Measurements from ENCODE around the gene ARHGEF10L.

The ARHGEF10L gene

DNA sequence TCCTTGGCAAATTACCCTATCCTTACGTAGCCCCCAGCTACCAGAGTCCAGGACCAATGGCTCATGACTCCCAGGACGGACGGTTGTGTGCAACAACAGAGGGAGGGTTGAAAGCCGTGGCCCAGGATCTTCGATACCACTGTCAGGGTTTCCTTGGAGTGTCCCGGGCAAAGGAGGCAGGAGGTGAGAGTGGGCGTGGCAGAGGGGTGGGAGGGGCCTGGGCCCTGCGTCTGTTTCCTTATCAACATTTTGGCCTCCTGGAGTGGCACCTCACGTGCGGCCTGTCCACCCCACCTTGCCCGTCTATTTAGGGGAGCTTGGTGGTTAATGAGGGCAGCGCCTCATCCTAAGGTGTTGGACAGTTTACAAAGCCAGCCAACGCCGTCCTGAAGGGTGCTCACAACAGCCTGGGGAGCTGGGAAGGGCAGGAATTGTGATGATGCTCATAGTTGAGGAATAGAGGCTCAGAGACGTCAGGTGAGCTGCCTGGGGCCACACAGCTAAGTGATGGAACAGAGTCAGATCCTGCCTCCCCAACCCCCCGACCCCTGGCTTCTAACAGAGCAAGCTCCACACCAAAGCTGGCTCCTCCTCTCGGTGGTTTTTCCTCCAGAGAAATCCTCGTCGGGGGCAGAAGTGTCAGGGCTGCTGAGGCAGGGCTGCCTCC, 17.4 kb upstream of the ARHGEF10L start:
- no peak for DNase-seq

DNA sequence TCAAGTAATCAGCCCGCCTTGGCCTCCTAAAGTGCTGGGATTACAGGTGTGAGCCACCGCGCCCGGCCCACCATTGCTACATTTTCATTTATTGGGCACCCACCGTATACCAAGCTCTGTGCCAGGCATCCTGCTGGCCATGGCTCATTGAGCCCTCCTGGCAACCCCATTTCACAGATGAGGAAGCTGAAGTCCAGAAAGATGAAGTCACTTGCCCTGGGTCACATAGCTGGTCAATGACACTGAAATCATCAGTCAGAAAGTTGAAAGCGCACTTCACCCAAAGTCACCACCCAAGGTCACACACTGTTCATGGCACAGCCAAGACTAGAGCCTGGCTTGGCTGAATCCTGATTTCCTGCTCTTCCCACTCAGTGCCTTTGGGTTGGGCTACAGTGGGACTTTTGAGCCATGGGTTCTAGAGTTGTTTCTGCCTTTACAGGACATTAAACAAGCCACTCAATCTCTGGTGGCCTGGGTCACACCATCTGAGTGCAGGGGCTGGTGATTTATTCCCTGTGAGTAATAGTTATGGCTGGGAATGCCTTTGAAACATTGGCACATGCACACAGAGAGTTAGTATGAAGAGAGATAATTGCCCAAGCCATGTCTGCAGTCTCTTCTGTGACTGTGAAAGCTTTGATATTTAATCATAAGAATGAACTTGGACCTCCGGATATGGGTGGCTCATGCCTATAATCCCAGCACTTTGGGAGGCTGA, 16.0 kb upstream of the ARHGEF10L start:
- no peak for DNase-seq

DNA sequence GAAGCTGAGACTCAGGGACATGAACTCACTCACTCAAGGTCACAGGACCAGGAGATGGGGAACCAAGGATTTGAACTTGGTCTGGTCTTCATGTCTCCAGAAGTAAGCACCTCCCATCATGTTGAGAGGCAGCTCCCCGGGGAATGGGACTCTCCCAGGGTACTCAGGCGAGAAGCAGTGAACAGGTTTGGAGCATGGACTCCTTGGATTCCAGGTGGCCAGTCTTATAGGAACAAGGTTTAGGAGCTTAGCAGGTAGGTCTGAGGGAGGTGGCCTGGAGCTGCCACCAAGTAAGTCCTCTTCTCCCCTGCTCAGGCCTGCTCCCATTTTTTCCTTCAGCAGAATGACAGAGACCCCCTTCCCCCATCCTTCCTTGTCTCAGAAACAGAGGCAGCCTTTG, 14.9 kb upstream of the ARHGEF10L start:
- no peak for DNase-seq

DNA sequence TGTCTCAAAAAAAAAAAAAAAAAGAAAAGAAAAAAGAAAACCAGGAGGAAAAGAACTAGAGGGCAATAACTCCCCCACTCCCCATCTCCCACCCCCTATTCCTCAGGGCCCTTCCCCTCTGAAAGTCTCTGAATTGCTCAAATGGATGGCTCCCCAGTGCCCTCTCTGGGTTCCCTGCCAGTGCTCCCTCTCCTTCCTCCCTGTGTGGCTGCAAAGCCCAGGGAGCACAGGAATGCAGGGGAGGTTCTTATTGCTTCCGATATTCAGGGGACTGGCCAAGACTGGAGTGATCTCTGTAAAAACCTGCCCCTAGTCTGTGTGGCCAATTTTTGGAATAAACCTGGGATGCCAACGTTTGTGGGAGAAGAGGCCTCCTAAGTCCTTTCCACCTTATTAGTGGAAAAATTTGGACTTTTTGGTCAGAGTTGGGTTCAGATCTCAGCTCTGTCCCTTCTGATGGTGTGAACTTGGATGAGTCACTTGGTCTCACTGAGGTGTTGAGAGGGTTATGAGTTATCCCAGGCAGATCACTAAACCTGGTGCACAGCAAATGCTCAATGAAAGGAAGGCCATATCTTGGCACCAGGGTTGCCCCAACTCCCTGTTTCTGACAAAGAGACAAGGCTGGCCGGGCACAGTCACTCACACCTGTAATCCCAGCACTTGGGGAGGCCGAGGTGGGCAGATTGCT, 13.4 kb upstream of the ARHGEF10L start:
- no peak for DNase-seq

DNA sequence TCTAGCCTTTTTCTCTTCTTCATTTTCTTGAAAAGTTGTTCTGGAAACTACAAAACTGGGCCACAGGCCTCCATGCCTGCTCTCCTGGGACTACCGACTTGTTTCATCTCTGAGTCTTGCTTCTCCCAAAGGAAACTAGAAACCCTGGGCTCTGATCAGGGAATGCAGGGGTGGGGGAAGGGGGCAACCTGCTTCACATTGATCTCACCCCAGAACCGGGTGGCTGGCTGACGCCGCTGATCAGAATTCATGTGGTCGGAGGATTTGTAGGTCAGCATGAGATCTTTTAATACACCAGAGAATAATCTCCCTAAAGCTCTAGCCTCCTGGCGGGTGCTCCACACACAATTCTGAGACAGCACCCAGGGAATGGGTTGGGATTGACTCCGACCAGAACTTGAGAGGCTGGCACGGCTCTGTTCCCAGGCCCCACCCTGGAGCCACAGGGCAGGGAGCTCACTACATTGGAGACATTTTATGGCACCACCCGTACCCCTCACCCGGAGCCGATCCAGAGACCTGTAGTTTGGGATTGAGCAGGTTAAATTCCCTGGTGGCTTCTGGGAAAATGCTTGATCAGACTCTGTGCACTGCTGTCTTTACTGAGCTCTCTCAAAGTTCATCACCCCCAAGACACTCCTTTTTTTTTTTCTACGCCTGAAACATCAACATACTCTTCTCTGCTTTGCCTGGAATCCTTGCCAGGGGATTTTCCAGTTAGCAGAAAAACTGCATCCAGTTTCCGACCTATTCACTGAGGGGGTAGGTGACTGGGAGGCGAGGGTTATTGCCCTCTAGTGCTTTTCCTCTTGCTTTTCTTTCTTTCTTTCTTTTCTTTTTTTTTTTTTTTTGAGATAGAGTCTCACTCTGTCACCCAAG, 12.2 kb upstream of the ARHGEF10L start:
- DNase-seq, result no peak

DNA sequence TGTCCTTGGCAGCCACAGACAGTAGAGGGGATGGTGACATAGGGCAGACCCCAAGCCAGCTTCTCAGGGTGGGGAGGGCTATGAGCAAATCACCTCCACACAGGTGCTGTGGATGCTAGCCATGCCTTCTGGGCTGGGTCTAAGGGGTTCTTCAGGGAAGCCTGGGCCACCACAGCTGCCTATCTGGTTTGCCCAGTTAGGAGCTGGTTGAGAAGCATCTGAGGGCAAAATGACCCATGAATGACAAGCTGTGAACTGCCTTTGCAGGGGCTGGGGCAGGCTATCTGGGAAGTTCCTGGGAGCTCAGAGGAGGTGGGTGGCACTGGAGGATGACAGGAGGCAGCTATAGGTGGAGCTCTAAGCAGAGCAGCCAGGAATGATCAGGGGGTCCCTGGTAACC, 10.1 kb upstream of the ARHGEF10L start:
- no peak for DNase-seq

DNA sequence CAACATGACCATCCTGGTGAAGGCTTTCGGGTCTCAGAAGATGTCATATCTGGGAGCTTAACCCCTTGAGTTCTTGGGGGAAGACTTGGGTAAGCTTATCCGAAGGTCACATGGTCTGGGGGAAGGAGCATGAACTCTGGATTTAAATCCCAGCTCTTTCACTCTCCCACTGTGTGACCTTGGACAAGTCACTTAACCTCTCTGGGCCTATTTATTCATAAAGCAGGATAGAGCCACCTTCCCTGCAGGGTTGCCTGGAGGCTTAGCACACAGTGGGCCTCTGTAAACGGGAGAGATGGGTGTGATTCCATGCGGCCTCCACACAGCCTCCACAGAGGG, 8.2 kb upstream of the ARHGEF10L start:
- DNase-seq, result no peak

DNA sequence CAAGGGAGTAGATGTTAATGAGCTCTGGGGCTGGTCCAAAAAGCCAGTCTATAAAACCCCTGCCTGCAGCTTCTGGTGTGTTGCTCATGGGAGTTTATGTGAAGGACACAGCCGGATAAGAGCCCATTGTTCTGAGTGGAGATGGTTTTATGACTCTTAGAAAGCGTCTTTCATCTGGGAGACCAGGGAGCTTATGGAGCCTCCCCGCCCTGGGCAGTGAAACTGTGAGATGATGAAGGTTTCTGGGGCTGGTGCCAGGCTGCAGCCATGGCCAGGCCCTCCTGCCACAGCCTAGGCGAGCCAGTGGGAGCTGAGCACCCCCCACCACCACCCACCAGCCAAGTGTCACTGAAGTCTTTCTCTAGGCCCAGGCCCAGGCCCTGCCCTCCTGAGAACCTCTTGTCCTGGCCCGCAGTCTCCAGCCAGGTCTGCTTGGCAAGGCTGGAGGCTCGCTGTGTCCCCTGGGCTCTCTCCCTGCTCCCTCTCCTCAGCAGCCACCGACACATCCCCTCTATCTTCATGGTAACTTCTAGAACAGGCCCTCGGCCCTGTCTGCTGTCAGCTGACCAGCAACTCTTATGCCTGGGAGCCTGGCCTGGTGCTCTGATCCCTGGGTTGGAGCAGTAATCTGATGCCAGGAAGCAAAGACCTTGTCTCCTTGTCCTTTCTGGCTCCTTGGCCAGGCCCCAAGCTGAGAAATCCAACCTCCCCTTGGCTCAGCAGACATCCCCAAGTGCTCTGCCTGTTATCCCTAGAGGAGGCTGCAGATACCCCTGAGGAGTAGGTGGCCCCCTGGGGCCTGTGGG, 7.6 kb upstream of the ARHGEF10L start:
- DNase-seq, result no peak

DNA sequence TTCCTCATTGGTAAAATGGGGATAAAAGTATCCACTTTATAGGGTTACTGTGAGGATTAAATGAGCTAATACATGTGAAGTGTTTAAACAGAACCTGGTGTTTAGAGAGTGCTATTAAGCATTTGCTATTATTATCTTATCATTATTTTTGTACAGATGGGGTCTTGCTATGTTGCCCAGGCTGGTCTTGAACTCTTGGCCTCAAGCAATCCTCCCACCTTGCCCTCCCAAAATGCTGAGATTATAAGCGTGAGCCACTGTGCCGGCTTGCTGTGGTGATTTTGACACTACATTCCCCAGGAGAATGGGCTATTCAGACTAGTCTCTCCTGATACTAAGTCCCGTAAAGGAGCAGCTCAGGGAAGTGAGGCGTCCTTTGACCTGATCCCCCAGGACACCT, 6.3 kb upstream of the ARHGEF10L start:
- no peak for DNase-seq

DNA sequence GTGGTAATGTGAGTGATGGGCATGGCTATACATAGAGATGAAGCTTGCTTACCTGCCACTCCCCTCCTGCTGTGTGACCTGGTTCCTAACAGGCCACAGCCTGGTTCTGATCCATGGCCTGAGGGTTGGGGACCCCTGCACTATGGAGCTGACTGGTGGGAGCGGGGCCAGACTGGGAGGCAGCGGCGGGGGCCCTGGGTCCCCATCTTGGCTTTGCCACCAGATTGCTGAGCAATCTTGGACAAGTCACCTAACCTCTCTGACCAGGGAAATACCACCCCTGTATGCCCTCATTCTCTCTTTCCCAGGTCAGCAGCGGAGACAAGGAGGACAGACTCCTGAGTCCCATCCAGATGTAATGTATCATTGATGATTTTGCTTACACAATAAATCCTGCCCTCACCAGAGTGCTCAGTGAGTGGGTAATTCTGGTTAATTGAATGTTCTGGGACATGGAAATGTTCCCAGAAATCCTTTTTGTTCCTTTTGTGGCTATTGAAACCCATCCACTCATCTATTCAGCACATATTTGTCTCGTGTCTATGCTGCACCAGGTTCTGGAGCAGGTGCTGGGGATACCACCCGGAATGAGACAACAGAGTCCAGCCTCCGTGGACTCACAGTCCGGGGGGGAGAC, 4.1 kb upstream of the ARHGEF10L start:
- no peak for DNase-seq

DNA sequence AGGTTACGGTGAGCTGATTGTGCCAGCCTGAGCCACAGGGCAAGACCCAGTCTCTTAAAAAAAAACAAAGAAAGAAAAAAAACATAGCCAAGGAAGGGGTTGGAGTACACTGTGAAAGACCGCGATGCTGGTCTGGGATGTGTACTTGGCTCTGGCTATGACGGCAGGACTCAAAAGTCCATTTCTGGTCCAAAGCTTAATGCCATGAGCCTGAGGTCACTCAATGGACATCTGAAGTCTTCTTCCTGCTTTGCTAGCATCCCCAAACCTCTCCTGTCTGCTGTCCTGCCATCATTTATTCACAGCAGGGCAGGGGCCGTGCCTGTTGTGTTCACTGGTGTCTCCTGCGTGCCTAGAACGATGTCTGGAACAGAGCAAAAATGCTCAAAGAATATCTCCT, 1.5 kb upstream of the ARHGEF10L start:
- no peak for DNase-seq

DNA sequence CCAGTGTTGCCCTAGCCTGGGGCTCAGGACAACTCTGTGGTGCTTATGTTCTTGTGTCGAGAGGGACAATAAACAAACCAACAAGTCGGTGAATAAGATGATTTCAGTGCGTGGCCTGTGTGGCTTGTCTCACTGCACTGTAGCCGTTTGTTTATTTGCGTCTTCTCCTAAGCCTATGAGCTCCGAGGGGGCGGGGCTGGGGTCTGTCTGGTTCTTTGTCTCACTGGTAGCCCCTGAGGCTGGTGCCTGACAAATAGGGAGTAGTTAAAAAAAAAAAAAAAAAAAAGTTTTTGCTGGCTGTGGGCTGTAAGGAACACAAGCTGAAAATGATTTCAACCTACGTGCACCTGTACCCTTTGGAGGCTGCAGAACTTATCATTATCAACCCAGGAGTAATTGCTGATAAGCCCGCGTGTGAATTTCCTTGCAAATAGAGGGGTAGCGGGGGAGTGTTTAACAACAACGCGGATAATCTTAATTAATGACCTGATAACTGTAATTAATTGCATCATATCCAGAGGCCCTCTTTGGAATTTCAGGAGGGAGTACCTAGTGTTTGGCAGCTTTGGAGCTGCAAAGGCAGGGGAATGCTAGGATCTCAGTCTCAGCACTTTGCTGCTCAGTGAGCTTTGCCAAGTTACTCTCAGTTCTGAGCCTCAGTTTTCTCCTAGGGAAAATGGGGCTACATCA, 925 bp upstream of the ARHGEF10L start:
- DNase-seq, result no peak

DNA sequence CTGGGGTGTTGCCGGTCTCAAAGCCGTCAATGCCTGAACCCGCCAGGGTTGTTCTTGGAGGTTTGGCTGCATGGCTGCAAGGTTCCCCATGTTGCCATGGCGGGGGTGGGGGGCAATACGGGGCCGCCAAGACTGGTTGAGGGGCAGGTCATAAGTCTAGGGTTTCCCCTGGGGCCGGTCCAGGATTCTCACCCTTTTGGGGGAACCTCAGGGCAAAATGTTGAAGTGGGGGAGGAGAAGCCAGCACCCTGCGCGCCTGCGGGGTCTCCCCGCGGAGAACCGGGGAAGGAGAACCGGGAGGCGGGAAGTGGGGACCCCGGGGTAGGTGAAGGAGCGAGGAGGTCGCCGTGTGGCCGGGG, 401 bp upstream of the ARHGEF10L start:
- DNase-seq, result no peak

DNA sequence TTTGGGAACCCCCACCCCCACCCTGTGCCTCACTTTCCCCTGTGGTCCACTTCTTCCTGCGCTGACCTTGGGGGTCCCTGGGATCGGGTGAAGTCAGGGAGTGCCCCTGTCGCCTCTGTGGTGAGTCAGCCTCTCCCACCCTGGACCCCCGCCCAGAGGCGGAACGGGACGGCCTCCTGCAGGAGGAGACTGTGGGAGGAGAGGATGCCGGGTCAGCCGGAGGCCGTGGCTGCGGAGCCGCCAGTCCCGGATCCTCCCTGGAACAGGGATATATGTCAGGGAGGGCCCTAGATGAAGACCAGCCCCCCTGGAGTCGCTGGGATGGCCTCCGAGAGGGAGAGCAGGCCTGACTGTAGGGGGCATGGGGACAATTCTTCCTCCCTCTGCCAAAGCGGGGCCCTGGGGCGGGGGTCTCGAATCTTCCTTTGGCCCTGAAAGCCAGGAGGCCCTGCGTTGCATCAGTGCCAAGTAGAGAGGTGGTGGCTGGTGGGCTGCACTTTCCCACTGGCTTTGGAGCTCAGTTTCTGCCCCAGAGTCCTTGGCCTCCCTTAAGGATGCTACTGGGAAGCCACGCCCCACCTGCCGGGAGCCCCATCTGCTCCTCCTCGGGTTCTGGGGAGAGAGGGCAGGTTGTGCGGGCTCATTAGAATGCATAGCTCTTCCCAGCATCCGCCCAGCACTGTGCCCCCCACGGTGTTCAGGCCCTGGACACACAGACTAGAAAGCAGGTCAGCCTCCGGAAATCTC, 930 bp downstream of the ARHGEF10L start:
- no peak for DNase-seq

DNA sequence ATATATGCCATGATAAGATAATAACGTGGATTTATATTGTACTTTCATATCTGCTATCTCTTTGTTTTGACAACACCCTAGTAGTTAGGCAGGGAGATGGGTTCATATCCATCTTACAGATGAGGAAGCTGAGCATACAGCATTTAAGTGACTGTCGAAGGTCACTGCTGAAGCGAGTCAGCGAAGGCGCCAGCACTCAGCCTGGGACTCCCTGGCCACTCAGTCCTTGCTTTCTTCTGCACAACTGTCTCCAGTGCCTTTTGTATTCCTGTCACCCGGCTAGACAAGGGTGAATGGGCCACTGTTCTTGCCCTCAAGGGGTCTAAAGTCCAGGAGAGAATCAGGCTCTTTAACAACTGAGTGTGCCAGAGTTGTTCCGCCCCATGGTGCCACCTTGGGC, 3.1 kb downstream of the ARHGEF10L start:
- no peak for DNase-seq

DNA sequence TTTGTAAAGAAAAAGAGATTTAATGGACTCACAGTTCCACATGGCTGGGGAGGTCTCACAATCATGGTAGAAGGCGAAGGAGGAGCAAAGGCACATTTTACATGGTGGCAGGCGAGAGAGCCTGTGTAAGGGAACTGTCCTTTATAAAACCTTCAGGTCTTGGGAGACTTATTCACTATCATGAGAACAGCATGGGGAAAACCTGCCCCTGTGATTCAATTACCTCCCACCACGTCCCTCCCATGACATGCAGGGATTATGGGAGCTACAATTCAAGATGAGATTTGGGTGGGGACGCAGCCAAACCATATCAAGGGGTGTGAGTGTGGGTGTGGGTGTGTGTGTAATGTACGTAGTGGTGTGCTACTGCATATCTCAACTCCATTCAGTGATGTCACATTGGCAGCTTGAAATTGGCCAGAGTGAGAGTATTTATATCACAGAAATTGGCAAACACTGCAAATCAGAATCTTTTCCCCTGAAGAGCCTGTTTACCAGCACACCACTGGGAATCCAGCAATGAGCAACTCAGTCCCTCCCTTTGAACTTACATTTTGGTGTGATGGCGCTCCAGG, 5.4 kb downstream of the ARHGEF10L start:
- no peak for DNase-seq

DNA sequence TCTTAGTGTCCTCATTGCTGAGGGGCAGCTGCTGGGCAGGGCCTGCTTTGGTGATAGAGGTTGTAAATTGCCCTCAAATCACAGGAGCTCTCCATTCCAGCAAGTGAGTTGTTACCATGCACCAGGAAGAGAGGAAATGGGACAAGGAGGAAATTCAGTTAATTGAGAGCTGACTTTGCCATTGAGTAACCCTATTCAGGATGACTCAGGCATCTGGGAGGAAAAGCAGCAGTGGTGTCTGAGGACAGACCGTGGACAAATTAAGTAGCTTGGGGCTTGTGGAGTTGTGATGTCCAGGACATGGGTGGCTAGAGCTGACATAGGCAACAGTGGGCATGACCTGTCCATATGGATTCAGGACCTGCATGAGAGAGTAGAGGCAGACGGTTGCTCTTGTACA, 5.9 kb downstream of the ARHGEF10L start:
- no peak for DNase-seq

DNA sequence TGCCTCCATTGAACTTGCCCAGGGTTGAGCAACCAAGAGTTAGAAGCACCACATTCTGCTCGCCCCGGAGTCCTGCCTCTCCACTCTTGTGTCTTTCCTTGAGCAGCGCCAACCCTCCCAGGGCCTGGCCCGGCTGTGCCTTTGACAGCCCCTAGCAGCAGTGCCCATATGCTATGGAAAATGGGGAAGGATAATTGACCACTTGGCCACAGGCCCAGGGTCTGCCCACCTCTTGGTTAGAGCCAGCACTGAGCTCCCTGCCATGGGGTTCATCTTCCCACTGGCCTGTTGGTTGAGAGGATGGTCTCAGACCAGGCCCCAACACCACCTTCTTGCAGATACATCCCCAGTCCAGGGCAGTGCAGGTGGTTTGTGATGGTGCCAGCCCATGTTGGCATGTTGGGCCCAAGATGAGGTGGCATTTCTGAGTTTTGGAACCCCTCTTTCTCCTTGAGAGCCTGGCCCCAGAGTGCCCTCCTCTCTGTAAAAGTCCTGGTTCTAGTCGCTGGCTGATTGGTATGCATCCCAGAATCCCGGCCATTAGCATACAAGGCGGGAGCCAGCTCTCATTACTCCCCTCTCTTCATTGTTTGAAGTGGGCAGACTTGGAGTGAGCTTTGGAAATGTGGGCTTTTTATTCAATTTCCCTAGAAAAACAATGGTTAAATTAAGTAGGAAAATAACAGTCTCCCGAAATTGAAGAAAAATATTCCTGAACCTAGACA, 7.6 kb downstream of the ARHGEF10L start:
- DNase-seq, result no peak

DNA sequence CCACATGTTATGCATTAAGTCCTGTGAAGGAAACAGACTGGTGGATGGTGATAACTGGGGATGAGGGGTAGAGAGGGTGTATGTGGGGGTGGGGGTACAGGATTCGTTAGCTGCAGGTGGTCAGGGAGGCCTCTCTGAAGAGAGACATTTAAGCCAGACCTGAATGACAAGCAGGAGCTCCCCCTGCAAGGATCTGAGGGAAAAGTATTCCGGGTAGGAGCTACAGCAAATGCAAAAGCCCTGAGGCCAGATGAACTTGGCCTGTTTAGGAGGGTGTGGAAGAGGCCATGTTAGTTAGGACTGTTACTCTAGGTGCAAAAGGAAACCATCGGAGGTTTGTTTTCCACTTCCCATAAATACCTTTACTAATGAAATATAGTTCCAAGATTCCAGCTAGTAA, 9.9 kb downstream of the ARHGEF10L start:
- DNase-seq, result no peak
